Ovary (tissue), 3 donors: ENCODE results near the gene HNF1A.

Source experiments
- CTCF ChIP-seq, 3 donors: fragments of 450-650 bp in 2 of 3; fragments of 200-600 bp in 1 of 3; IDR thresholded peaks; one replicate each; pipeline versions ENCODE4 v1.5.1 to v1.8.0; 2016 to 2022; ENCODE audit warnings: antibody characterized with exemption in 3 of 3, mild to moderate bottlenecking in 1 of 3
- EP300 ChIP-seq: sonication (generic); formaldehyde crosslinking; IDR thresholded peaks from one replicate; pipeline ENCODE4 v1.6.1; 2017; ENCODE audit warnings: antibody characterized with exemption
- donor health status: DM: no; HTN: no; CAD: no.

- TF ChIP-seq EP300 (no peak), CTCF (IDR thresholded peaks at IDR 0.05) (no peak)
Observed at GRCh38 chr12:121018860-121019617, 40.7 kb downstream of the HNF1A start.
